C4-2B (cell line): ENCODE data around the gene FZD1.

Source experiments
- H3K27ac ChIP-seq: fragments of 450-650 bp; 2 replicates; pipeline ENCODE4 v1.5.1; 2017
- CTCF ChIP-seq: fragments of 450-650 bp; conservative IDR thresholded peaks from 2 replicates; pipeline ENCODE4 v1.5.1; 2017; ENCODE audit warnings: mild to moderate bottlenecking
- ZFX ChIP-seq: fragments of 450-650 bp; IDR thresholded peaks from 2 replicates; pipeline ENCODE4 v1.6.1; 2017

FZD1 gene

GRCh38 chr7:91319351-91319750 is 55.1 kb downstream of the FZD1 start:
- TF ChIP-seq CTCF = no peak
- no peak for TF ChIP-seq ZFX
- no peak overlapping the region for H3K27ac ChIP-seq

- TF ChIP-seq ZFX = no peak
- TF ChIP-seq CTCF = no peak
- H3K27ac ChIP-seq = no peak overlapping the region
Measured at GRCh38 chr7:91320366-91321078, 56.3 kb downstream of the FZD1 start.
